Inflammatory macrophage (primary cell): ENCODE measurements around the gene SORCS2.

Experiments
- DNase-seq, 2 donors: peaks; one replicate each; pipeline ENCODE4 v3.0.0-alpha.2; 2020 to 2022

The SORCS2 gene

GRCh38 chr4:7771541-7772507 is 579.5 kb downstream of the SORCS2 start:
- DNase-seq, result no peak

- no peak for DNase-seq
These were observed 580.5 kb downstream of the SORCS2 start for GRCh38 chr4:7772711-7773385.

DNA sequence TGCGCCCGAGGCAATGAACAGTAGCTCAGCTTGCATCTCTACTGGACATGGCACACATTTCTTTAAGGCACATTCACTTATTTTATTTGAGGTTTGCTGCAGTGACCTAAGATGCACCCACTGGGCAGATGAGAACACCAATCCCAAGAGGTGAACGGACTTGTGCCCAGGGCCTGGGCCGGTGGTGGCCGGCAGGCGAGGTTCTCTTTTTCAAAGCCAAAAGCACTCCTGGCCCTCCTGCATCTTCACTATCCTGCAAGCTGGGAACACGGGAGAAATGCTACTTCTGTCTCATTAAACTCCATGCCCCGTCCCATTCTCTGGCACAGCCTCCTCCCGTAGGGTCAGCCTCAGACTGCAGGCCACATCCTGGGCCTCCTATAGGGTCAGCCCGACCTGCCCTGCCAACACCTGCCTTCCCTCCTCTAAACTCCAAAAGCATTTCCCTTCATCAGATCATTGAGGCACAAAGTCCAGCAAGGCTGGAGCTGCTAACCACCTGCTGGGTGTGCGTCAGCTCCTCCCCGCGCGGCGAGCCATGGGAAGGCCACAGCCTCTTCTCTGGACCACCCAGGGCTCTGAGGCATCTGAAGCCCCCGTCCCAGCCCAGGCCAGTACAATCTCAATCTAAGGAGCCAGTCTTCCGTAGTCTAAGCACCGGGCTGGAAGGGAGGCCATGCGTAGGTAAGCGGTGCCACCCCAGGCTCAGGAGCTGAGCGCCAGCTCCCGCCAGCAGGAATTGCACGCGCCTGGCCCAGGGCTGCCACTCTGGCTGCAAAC is 581.3 kb downstream of the SORCS2 start:
- no peak for DNase-seq

DNA sequence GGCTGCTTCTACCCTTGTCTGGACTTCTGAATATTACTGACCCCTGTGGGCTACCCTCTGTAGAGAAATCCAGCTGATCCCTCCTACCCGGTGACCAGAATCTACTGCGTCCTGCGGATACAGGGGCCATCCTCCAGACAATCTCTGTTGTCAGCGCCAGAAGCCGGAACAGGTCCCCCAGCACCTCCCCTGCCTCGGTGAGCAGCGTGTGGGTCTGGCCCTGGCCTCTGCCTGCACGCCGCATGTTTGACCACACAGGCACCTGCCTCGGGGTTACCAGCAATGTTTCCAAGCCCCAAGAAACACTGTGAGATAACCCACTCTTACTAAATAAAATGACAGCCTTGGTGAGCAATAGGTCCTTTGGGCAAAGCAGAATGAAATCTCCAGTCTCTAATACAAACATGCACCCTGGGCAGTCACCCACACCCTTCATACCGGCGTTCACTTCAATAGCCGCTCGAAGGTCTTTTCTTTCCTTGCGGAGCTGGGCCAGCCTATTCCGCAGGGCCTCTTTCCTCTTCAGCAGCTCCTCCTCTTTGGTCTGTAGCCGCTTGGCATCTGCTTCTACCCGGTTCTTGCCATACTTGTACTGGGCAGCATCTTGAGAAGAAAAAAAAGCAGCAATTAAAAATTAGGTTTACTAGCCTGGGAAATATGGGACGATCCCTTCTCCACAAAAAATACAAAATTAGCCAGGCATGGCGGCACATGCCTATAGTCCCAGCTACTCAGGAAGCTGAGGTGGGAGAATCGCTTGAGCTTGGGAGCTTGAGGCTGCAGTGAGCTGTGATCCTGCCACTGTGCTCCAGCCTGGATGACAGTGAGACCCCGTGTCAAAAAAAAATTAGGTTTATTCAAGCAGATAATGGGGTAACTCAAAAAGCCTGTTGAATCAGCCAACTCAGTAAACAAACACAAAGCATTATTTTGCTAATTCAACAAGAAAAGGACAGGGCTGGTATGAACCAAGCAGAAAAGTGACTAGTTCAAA is 582.3 kb downstream of the SORCS2 start:
- DNase-seq, result no peak

- no peak for DNase-seq
These were observed 583.1 kb downstream of the SORCS2 start for GRCh38 chr4:7775396-7775795.

GRCh38 chr4:7777017-7777710 is 584.8 kb downstream of the SORCS2 start:
- no peak for DNase-seq

DNA sequence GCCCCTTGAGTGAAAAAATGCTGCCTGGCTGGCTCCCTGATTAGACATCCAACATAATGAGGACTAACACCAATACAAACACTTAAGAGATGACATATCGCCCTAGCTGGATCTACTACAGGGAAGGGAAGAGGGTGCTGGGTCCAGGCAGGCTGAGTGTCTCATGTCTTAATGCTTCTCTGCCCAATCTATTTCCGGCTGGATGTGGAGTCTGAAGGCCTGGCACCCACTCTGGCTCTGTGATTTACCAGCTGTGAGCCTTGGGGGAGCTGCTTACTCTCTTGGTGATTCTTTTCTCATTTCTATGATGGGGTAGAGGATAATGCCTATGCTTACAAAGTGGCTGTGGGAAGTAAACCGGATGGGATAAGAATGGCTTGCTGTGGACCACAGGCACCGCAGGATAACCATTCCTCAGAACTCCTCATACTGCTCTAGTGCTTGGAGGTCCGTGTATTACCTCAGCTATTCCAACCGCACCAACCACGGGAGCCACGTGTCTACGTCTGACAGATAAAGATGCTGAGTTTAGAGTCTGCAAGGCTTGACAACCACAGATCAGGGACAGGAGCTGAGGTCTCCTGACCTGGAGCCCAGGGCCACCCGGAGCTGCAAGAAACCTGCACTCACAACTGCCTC is 585.7 kb downstream of the SORCS2 start:
- DNase-seq, result no peak

- DNase-seq, result no peak
These were observed 586.4 kb downstream of the SORCS2 start for GRCh38 chr4:7778510-7779431.

- no peak for DNase-seq
These were observed 587.1 kb downstream of the SORCS2 start for GRCh38 chr4:7779432-7779768.

- no peak for DNase-seq
These were observed 588.5 kb downstream of the SORCS2 start for GRCh38 chr4:7780751-7781348.

GRCh38 chr4:7781366-7781765 is 589.0 kb downstream of the SORCS2 start:
- DNase-seq, result peak in 1 of 2 donors; percentile 39

DNA sequence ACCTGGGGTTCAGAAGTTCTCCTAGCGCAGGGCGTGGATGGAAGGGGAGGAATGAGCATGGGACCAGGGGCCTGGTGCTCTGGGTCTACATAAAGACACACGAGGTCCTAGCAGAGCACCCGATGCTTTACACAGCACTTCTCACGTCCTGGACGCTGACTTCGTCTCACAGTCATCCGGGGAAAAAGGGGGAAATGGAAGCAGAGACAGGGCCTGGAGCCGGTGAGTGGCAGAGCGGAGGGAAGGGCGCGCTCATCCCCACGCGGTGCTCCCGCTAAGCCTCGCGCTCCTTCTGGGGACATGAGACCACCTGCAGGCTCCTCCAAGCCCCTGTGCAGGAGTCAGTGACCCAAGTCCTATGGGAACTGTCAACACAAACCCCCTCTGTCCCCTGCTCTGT is 589.7 kb downstream of the SORCS2 start:
- DNase-seq, result no peak

GRCh38 chr4:7782783-7783182 is 590.4 kb downstream of the SORCS2 start:
- no peak for DNase-seq

- DNase-seq, result no peak
These were observed 591.2 kb downstream of the SORCS2 start for GRCh38 chr4:7783541-7783940.

DNA sequence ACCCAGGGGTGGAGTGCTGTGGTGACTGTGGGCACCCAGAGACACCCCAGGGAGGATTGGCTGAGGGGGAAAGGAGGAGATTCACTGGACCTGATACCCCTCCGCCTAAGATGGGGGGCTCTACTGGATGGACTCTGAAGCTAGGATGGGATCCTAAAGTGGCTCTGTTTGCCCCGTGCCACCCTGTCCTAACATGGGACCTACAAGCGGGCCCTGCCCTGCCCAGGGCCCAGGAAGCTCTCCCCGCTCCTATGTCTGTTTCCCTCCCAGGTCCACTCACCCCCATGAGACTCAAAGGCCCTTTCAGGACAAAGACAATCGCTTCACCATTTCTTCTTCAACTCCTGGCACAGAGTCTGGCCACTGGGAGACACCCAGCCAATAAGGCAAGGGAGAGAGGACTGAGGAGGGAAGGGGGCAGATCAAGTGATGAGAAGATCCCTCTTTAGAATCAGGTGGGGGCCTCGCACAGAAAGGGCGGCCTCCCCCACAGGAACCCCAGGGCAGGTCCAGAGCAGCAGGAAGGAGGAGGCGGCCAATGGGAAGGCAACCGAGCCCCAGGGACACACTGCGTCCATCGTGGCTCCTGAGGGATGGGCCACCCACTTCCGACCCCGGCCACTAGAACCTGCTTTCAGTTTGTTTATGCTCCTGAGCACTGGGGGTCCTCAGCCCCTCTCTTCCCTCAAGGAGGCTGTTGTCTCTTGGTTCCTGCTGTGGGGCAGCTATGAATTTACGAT is 592.0 kb downstream of the SORCS2 start:
- DNase-seq, result no peak

DNA sequence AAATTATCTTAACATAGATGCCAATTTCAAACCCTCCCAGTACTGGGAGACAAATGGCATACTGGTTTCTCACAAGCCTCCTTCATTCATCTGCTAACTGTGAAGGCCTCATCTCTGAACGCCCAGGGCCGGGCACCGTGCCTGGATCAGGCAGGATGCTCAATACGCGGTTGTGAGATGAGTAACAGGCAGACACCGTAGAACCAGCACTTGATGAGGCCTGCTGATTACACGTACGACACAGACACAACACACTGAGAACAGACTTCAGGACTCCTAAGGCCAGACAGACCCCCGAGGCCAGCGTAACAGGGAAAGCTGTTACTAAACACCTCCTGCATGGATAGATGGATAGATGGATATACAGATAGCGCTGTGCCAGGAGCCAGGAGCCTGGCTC is 592.7 kb downstream of the SORCS2 start:
- no peak for DNase-seq

- no peak for DNase-seq
These were observed 593.7 kb downstream of the SORCS2 start for GRCh38 chr4:7786040-7786439.

- DNase-seq, result no peak
These were observed 594.2 kb downstream of the SORCS2 start for GRCh38 chr4:7786517-7786916.
